ENCODE measurements around the gene TRIM24.

Gene TRIM24

GRCh38 chr7:138581065-138581464 is 121.0 kb downstream of the TRIM24 start:
- DNase-seq = no peak

- DNase-seq = no peak
These were observed 124.2 kb downstream of the TRIM24 start for GRCh38 chr7:138584283-138584682.

GRCh38 chr7:138584696-138585095 is 124.6 kb downstream of the TRIM24 start:
- DNase-seq = no peak

GRCh38 chr7:138585283-138585993 is 125.4 kb downstream of the TRIM24 start:
- DNase-seq = no peak

- no peak for DNase-seq
These were observed 127.4 kb downstream of the TRIM24 start for GRCh38 chr7:138587485-138587884.

- no peak for DNase-seq
These were observed 128.9 kb downstream of the TRIM24 start for GRCh38 chr7:138588986-138589385.

GRCh38 chr7:138590154-138590553 is 130.1 kb downstream of the TRIM24 start:
- DNase-seq = no peak

- no peak for DNase-seq
These were observed 135.4 kb downstream of the TRIM24 start for GRCh38 chr7:138595454-138595853.

GRCh38 chr7:138602451-138602850 is 142.4 kb downstream of the TRIM24 start:
- DNase-seq = no peak

- no peak for DNase-seq
These were observed 143.7 kb downstream of the TRIM24 start for GRCh38 chr7:138603549-138604318.

- DNase-seq = no peak
These were observed 146.2 kb downstream of the TRIM24 start for GRCh38 chr7:138606236-138606635.

GRCh38 chr7:138607216-138608126 is 147.4 kb downstream of the TRIM24 start:
- no peak for DNase-seq

GRCh38 chr7:138608275-138608674 is 148.2 kb downstream of the TRIM24 start:
- DNase-seq = no peak

GRCh38 chr7:138610671-138611170 is 150.7 kb downstream of the TRIM24 start:
- no peak for DNase-seq

GRCh38 chr7:138613630-138614029 is 153.6 kb downstream of the TRIM24 start:
- DNase-seq = no peak

- DNase-seq = no peak
These were observed 156.0 kb downstream of the TRIM24 start for GRCh38 chr7:138616085-138616484.

GRCh38 chr7:138618506-138618905 is 158.4 kb downstream of the TRIM24 start:
- no peak for DNase-seq

GRCh38 chr7:138618933-138619332 is 158.9 kb downstream of the TRIM24 start:
- DNase-seq = no peak

- DNase-seq = no peak
These were observed 162.8 kb downstream of the TRIM24 start for GRCh38 chr7:138622841-138623240.

GRCh38 chr7:138625084-138625848 is 165.2 kb downstream of the TRIM24 start:
- no peak for DNase-seq

- no peak for DNase-seq
These were observed 165.8 kb downstream of the TRIM24 start for GRCh38 chr7:138625849-138626230.

GRCh38 chr7:138626846-138627245 is 166.8 kb downstream of the TRIM24 start:
- DNase-seq = no peak
